ENCODE measurements around the gene KIF6.
A peak's percentile ranks its signal among the peaks of the same experiment; 100 is the strongest.

The KIF6 gene

DNA sequence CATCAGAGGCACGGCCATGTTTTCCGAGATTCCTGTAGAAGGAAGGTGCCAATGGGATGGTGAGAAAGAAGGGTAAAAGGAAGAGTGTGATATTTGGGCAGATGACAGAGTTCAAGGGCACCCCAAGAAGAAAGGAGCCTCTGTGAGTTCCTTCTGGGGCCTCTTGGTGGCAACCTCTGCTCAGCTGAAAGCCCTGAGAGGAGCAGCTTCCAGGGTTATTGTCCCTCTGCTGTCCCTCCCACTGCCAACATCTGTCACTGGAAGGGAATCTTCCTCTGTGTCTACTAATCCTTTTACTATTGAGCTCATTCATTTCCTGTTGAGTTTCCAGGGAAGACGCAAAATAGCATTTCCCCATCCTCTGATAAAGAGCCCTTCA lies 362.7 kb downstream of the KIF6 start:
- H3K36me3 ChIP-seq (ENCODE audit: insufficient read depth, low read length), result no peaks in the 10 kb centered on the region
- H3K27ac ChIP-seq, result no peak overlapping the region
- no peak for TF ChIP-seq FOXP2 (optimal IDR thresholded peaks at IDR 0.05; ENCODE audit: control extremely low read depth, extremely low read length, insufficient read depth)
- TF ChIP-seq POLR2AphosphoS5 (IDR thresholded peaks at IDR 0.05; ENCODE audit: borderline replicate concordance, low read depth, low read length), result no peak
- TF ChIP-seq EZH2 (IDR thresholded peaks at IDR 0.05), result no peak
- peak; percentile 65 for DNase-seq (ENCODE audit: low read depth, low spot score)
- no peak overlapping the region for H3K4me3 ChIP-seq
- no peak overlapping the region for H3K9ac ChIP-seq (ENCODE audit: insufficient read length)
- no peaks in the 10 kb centered on the region for H3K9me3 ChIP-seq (ENCODE audit: low read depth, low read length)

DNA sequence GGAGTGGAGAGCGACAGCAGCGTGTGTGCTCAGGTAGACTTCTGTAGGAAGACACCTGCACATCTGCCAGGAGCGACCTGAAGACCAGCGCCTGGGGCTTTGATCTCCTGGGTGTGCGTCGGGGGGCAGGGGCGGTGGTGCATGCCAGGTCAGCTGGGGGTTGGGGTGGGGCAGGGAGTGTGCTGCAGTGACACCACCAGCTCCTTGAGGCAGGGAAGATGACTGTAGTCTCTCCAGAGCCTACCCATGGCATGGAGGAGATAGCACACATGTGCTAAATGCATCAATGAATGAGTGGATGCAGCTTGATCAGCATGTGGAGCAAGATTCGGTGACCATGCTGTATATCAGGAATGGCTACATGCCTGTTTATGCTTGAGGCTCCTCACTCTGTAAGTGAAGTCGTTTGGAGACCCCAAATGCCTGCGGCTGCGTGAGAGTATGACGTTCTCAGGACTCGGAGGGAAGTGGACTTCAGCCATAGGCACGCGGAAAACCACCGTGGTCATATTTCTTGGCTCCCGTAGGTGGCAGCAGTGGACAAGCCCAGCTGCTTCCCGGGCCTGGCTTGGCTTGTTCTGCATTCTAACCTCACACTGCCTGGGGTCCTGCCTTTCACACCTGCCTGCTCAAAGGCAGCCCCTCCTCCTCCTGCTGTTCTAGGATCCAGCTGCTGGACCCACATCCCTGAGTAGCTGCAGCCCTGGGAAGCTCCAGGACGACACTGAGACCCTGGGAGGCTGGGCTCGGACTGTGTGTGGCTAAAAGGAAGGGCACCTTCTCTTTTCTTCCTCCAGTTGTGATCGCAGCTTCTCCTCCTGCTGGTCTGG lies 363.3 kb downstream of the KIF6 start:
- H3K9ac ChIP-seq (ENCODE audit: insufficient read length), result no peak overlapping the region
- no peaks in the 10 kb centered on the region for H3K36me3 ChIP-seq (ENCODE audit: insufficient read depth, low read length)
- DNase-seq (ENCODE audit: low read depth, low spot score), result no peak
- no peak overlapping the region for H3K4me3 ChIP-seq
- no peak overlapping the region for H3K27ac ChIP-seq
- TF ChIP-seq EZH2 (IDR thresholded peaks at IDR 0.05) (no peak), FOXP2 (optimal IDR thresholded peaks at IDR 0.05; ENCODE audit: control extremely low read depth, extremely low read length, insufficient read depth) (no peak), POLR2AphosphoS5 (IDR thresholded peaks at IDR 0.05; ENCODE audit: borderline replicate concordance, low read depth, low read length) (no peak)
- no peaks in the 10 kb centered on the region for H3K9me3 ChIP-seq (ENCODE audit: low read depth, low read length)

DNA sequence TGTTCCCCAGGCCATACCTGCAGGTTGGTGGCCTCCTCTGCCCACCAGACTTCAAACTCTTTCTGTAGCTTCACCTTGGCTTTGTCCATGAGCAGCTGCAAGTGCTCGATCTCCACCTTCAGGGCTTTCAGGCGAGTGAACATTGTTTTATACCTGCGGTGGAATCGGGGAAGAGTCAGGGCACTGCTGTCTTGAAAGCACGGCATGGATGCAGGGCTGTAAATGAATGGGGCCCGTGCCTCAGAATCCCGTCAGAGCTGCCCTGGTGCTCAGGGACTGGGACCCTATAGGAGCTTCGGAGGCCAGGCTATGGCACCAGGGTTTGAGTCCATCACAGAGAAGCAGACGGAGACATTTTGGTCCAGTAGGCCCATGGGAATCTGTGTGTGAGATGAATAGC lies 364.8 kb downstream of the KIF6 start:
- Histone ChIP-seq H3K4me3 (no peak overlapping the region), H3K27ac (no peak overlapping the region), H3K36me3 (ENCODE audit: insufficient read depth, low read length) (no peaks in the 10 kb centered on the region), H3K9me3 (ENCODE audit: low read depth, low read length) (no peaks in the 10 kb centered on the region), H3K9ac (ENCODE audit: insufficient read length) (no peak overlapping the region)
- no peak for DNase-seq (ENCODE audit: low read depth, low spot score)
- no peak for TF ChIP-seq EZH2 (IDR thresholded peaks at IDR 0.05)

DNA sequence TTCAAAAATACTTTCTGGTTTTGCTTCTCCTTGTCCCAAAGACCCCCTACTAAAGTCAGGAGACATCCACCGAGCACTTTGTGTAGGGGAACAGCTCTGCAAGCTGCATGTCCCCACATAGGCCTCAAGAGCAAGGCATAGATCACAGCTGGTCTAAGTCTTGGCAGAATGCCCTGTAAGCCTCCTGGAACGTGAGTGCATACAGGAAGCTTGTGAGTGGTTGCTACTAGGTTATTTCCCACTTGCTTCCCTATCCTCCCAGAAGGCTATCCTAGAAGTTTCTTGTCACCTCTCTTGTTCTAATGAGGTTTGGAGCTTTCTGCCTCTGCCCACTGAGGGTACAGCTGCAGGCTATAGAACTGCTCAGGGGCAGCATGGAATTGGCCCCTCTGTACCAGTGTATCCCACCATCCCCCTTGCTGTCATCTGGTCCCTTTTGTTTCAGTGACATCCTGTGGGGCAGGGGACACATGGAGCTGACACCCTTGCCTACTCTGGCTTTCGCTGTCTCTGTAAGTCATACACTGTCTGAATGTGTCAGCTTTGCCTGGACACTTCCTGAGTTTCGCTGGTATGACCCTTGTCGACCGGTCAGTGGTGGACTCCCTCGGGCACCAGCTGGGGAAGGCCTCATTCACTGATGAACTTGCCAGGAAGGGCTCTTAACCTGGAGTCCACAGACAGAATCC lies 367.1 kb downstream of the KIF6 start:
- Histone ChIP-seq H3K9ac (ENCODE audit: insufficient read length) (no peak overlapping the region), H3K4me3 (no peak overlapping the region), H3K36me3 (ENCODE audit: insufficient read depth, low read length) (no peaks in the 10 kb centered on the region), H3K27ac (no peak overlapping the region), H3K9me3 (ENCODE audit: low read depth, low read length) (no peaks in the 10 kb centered on the region)
- no peak for DNase-seq (ENCODE audit: low read depth, low spot score)
- TF ChIP-seq FOXP2 (optimal IDR thresholded peaks at IDR 0.05; ENCODE audit: control extremely low read depth, extremely low read length, insufficient read depth) (no peak), EZH2 (IDR thresholded peaks at IDR 0.05) (no peak), POLR2AphosphoS5 (IDR thresholded peaks at IDR 0.05; ENCODE audit: borderline replicate concordance, low read depth, low read length) (no peak)

DNA sequence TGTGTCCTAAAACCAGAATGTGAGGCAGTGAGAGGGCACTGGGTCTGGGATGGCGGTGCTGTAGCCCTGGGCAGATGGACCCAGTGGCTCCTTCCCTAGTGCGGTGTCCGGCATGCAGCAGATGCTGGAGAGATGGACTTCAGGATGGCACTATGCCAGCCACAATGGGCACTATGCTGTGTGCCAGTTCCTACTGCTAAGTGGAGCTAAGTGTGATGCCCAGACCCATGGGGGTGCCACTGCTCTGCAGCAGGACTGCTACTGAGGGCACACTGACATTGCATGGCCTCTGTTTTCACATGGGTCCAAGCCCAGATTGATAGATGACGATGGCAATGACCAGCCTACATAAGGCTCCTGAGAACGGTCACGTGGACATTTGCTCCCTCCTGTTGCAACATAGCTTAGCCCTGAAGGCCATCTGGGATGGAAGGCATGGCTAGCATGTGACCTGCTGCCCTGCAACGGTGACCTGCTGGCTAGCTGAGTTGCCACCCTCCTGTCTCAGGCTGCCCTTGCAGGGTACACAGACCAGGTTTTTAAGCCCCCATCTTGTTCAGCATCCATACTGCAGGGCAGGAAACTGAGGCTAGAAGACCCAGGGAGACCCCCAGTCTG lies 371.4 kb downstream of the KIF6 start:
- Histone ChIP-seq H3K36me3 (ENCODE audit: insufficient read depth, low read length) (no peaks in the 10 kb centered on the region), H3K9me3 (ENCODE audit: low read depth, low read length) (no peaks in the 10 kb centered on the region)
- no peak for DNase-seq (ENCODE audit: low read depth, low spot score)

DNA sequence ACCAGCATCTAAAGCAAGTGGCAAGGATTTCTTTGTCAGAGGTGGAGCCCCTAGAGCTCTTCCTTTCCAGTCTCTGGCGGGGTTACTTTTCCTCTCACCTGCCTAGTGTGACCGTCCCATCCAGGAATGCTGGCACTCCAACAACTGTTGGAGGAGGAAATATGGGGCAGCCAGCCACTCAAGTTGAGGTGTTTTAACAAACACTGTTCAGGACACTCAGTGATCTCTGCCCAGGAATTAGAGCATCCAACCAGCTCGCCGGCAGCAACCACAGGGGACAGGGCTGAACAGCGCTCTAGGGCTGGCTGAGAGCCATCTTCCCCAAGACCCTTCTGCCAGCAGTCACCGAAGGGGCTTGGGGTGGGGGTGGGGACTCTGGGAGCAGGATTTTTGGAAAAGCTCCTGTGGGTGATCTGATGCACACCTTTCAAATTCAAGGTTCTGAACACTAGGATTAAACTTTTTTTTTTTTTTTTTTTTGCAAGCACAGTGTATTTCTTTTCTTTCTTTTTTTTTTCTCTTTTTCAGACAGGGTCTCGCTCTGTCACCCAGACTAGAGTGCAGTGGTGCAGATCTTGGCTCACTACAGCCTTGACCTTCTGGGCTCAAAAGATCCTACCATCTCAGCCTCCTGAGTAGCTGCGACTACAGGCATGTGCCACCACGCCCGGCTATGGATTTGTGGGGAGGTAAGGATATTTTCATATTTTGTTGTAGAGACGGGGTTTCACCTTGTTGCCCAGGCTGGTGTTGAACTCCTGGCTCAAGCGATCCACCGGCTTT lies 374.3 kb downstream of the KIF6 start:
- Histone ChIP-seq H3K27ac (no peak overlapping the region), H3K4me3 (no peak overlapping the region), H3K36me3 (ENCODE audit: insufficient read depth, low read length) (no peaks in the 10 kb centered on the region), H3K9ac (ENCODE audit: insufficient read length) (no peak overlapping the region), H3K9me3 (ENCODE audit: low read depth, low read length) (no peaks in the 10 kb centered on the region)
- DNase-seq (ENCODE audit: low read depth, low spot score), result no peak
- TF ChIP-seq POLR2AphosphoS5 (IDR thresholded peaks at IDR 0.05; ENCODE audit: borderline replicate concordance, low read depth, low read length) (no peak), FOXP2 (optimal IDR thresholded peaks at IDR 0.05; ENCODE audit: control extremely low read depth, extremely low read length, insufficient read depth) (no peak), EZH2 (IDR thresholded peaks at IDR 0.05) (no peak)

More for the DNA sequence above, 371.4 kb downstream of the KIF6 start:
- Histone ChIP-seq H3K4me3 (no peak overlapping the region), H3K27ac (no peak overlapping the region), H3K9ac (ENCODE audit: insufficient read length) (no peak overlapping the region)
- no peak for TF ChIP-seq FOXP2 (optimal IDR thresholded peaks at IDR 0.05; ENCODE audit: control extremely low read depth, extremely low read length, insufficient read depth)
- TF ChIP-seq POLR2AphosphoS5 (IDR thresholded peaks at IDR 0.05; ENCODE audit: borderline replicate concordance, low read depth, low read length), result no peak
- no peak for TF ChIP-seq EZH2 (IDR thresholded peaks at IDR 0.05)

DNA sequence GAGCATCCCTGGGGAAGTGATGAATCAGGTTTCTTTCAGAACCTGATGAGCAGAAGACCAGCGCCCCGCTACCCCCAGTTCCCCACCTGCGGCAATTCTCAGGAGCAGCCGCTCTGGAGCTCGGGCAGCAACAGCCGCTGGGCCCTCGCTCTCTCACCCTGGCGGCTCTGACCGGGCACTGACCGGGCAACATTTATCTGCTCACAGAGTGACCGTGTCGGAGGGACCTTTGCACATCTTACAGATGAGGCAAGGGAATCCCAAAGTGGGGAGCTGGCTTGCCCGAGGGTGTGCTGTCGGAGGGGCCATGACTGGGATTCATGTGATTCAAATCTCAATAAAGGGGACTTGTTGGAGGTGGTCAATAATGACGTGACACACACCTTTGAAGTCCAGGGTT lies 376.5 kb downstream of the KIF6 start:
- TF ChIP-seq FOXP2 (optimal IDR thresholded peaks at IDR 0.05; ENCODE audit: control extremely low read depth, extremely low read length, insufficient read depth), result no peak
- no peak for TF ChIP-seq EZH2 (IDR thresholded peaks at IDR 0.05)
- no peak for TF ChIP-seq POLR2AphosphoS5 (IDR thresholded peaks at IDR 0.05; ENCODE audit: borderline replicate concordance, low read depth, low read length)
- H3K9me3 ChIP-seq (ENCODE audit: low read depth, low read length), result no peaks in the 10 kb centered on the region
- no peak overlapping the region for H3K4me3 ChIP-seq
- no peak for DNase-seq (ENCODE audit: low read depth, low spot score)
- no peaks in the 10 kb centered on the region for H3K36me3 ChIP-seq (ENCODE audit: insufficient read depth, low read length)
- H3K27ac ChIP-seq, result no peak overlapping the region
- no peak overlapping the region for H3K9ac ChIP-seq (ENCODE audit: insufficient read length)
